ENCODE results near the gene SLC19A1.

The SLC19A1 gene

DNA sequence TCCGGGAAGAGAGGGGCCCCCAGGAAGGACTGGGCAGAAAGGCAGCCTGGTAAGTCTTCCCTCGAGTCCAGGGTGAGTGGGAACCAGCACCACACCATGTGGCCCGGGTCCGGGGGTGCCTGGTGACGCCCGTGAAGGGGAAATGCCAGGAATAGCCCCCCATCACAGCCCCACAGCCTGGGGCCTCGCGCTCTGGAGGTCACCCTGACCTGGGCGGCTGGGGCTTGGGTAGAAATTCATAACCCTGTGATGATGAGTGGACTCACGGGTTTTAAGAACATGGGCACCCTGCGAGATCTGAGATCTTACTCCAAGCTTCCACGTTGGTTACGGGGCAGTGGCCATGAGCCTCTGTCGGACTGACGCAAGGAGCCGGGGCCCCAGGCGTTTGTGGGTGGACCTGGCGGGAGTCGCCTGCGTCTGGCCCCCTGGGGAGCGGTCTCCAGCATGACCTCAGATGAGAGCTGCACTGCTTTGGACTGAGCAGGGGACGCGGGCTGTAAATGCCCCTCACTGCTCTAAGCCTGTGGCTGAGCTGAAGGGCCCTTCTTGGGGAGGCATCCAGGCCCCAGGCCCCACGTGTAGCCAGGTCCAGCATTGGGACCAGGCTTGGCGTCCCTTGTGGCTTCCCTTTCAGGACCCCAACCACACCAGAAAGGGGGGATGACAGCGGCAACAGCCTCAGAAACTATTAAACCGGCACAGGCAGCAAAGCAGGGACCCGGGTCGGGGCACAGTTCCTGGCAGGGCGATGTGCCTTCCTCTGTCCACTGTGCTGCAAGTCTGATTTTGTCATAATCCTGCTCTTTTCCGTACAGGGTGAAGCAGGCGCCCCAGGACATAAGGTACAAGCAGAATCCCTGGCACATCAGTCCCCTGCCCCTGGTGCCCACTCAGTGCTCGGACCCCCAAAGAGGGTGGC lies 60.0 kb downstream of the SLC19A1 start:
- DNase-seq (ENCODE audit: insufficient read length, low spot score) (no peak), FAIRE-seq (no peak)
- TF ChIP-seq, protein P1, sequence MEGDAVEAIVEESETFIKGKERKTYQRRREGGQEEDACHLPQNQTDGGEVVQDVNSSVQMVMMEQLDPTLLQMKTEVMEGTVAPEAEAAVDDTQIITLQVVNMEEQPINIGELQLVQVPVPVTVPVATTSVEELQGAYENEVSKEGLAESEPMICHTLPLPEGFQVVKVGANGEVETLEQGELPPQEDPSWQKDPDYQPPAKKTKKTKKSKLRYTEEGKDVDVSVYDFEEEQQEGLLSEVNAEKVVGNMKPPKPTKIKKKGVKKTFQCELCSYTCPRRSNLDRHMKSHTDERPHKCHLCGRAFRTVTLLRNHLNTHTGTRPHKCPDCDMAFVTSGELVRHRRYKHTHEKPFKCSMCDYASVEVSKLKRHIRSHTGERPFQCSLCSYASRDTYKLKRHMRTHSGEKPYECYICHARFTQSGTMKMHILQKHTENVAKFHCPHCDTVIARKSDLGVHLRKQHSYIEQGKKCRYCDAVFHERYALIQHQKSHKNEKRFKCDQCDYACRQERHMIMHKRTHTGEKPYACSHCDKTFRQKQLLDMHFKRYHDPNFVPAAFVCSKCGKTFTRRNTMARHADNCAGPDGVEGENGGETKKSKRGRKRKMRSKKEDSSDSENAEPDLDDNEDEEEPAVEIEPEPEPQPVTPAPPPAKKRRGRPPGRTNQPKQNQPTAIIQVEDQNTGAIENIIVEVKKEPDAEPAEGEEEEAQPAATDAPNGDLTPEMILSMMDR (IDR thresholded peaks at IDR 0.05; ENCODE audit: insufficient read depth, missing control alignments): no peak

- DNase-seq (ENCODE audit: insufficient read length, low spot score) (no peak), FAIRE-seq (no peak)
- TF ChIP-seq, protein P1 (IDR thresholded peaks at IDR 0.05; ENCODE audit: insufficient read depth, missing control alignments): no peak
Observed at GRCh38 chr21:45481566-45481965, 60.7 kb downstream of the SLC19A1 start.

GRCh38 chr21:45480701-45481500 lies 61.3 kb downstream of the SLC19A1 start:
- TF ChIP-seq, protein P1 (IDR thresholded peaks at IDR 0.05; ENCODE audit: insufficient read depth, missing control alignments): no peak
- DNase-seq (ENCODE audit: insufficient read length, low spot score) (no peak), FAIRE-seq (no peak)

GRCh38 chr21:45479691-45480675 lies 62.3 kb downstream of the SLC19A1 start:
- FAIRE-seq (no peak), DNase-seq (ENCODE audit: insufficient read length, low spot score) (no peak)
- TF ChIP-seq, protein P1 (IDR thresholded peaks at IDR 0.05; ENCODE audit: insufficient read depth, missing control alignments): no peak

GRCh38 chr21:45478816-45479669 lies 63.2 kb downstream of the SLC19A1 start:
- DNase-seq (ENCODE audit: insufficient read length, low spot score) (no peak), FAIRE-seq (no peak)
- TF ChIP-seq, protein P1 (IDR thresholded peaks at IDR 0.05; ENCODE audit: insufficient read depth, missing control alignments): no peak

Data from D721Med (cell line).